Measurements from ENCODE around the gene BANP. TPM values are rescaled to one million over a fixed set of nuclear protein-coding genes. Genes with fewer than 3 reads are reported as not detected.
"Not testable (repeated sequence)": the region's sequence is repeated elsewhere in the genome, so short reads cannot be mapped to it uniquely, and the experiment has no call there.

The BANP gene
- total RNA-seq, 2 experiments from 2014 or later, result 35.1 to 38.6 TPM

- no peaks in the 10 kb centered on the region for H3K27me3 Mint-ChIP-seq (ENCODE audit: low read depth)
- H3K9me3 Mint-ChIP-seq, result no peaks in the 10 kb centered on the region
- H3K4me3 Mint-ChIP-seq, result no peak overlapping the region
- H3K4me1 Mint-ChIP-seq (ENCODE audit: low read depth), result peaks cover 7% of the 10 kb centered on the region
- DNase-seq, result no peak
- peaks cover 23% of the 10 kb centered on the region for H3K36me3 Mint-ChIP-seq (ENCODE audit: low read depth)
- CTCF ChIA-PET, result interaction anchor here (0.7 to 1.4 kb wide), 3 partner anchors 53 to 243 kb away, joined by 3 to 5 read pairs (median 3); partner anchors contain the start of gene BANP
- intact Hi-C loops (cut with micrococcal nuclease), result no loop called here
- no peak overlapping the region for H3K27ac Mint-ChIP-seq
Measured at GRCh38 chr16:88009563-88010342, 58.5 kb downstream of the BANP start.

GRCh38 chr16:88010343-88010967 is 59.2 kb downstream of the BANP start:
- intact Hi-C loops (cut with micrococcal nuclease), result no loop called here
- H3K4me3 Mint-ChIP-seq, result no peak overlapping the region
- no peak for DNase-seq
- no peaks in the 10 kb centered on the region for H3K27me3 Mint-ChIP-seq (ENCODE audit: low read depth)
- no peak overlapping the region for H3K27ac Mint-ChIP-seq
- CTCF ChIA-PET, result interaction anchor here (0.7 to 1.4 kb wide), 2 partner anchors 54 to 244 kb away, joined by 3 to 5 read pairs; no protein-coding TSS in a partner anchor
- H3K9me3 Mint-ChIP-seq, result no peaks in the 10 kb centered on the region
- peaks cover 20% of the 10 kb centered on the region for H3K36me3 Mint-ChIP-seq (ENCODE audit: low read depth)
- peaks cover 6% of the 10 kb centered on the region for H3K4me1 Mint-ChIP-seq (ENCODE audit: low read depth)

GRCh38 chr16:88010968-88011483 is 59.8 kb downstream of the BANP start:
- no peaks in the 10 kb centered on the region for H3K9me3 Mint-ChIP-seq
- peaks cover 6% of the 10 kb centered on the region for H3K4me1 Mint-ChIP-seq (ENCODE audit: low read depth)
- H3K4me3 Mint-ChIP-seq, result no peak overlapping the region
- no peak overlapping the region for H3K27ac Mint-ChIP-seq
- CTCF ChIA-PET, result no interaction called here
- no peak for DNase-seq
- intact Hi-C loops (cut with micrococcal nuclease), result no loop called here
- no peaks in the 10 kb centered on the region for H3K27me3 Mint-ChIP-seq (ENCODE audit: low read depth)
- H3K36me3 Mint-ChIP-seq (ENCODE audit: low read depth), result peaks cover 20% of the 10 kb centered on the region

GRCh38 chr16:88012360-88012759 is 61.1 kb downstream of the BANP start:
- intact Hi-C loops (cut with micrococcal nuclease), result no loop called here
- H3K27ac Mint-ChIP-seq, result no peak overlapping the region
- no peak for DNase-seq
- CTCF ChIA-PET, result no interaction called here
- H3K9me3 Mint-ChIP-seq, result no peaks in the 10 kb centered on the region
- H3K4me1 Mint-ChIP-seq (ENCODE audit: low read depth), result peaks cover 6% of the 10 kb centered on the region
- H3K4me3 Mint-ChIP-seq, result no peak overlapping the region
- H3K27me3 Mint-ChIP-seq (ENCODE audit: low read depth), result no peaks in the 10 kb centered on the region
- H3K36me3 Mint-ChIP-seq (ENCODE audit: low read depth), result peaks cover 16% of the 10 kb centered on the region

GRCh38 chr16:88013091-88013609 is 61.9 kb downstream of the BANP start:
- Mint-ChIP-seq H3K4me3 (no peak overlapping the region), H3K27ac (no peak overlapping the region), H3K36me3 (ENCODE audit: low read depth) (peaks cover 8% of the 10 kb centered on the region), H3K9me3 (no peaks in the 10 kb centered on the region), H3K4me1 (ENCODE audit: low read depth) (peaks cover 6% of the 10 kb centered on the region), H3K27me3 (ENCODE audit: low read depth) (no peaks in the 10 kb centered on the region)
- intact Hi-C loops (cut with micrococcal nuclease), result no loop called here
- DNase-seq, result no peak
- CTCF ChIA-PET, result no interaction called here

- CTCF ChIA-PET, result interaction anchor here (0.6 kb wide), 1 partner anchor 44 kb away, joined by 5 read pairs; no protein-coding TSS in a partner anchor
- no peaks in the 10 kb centered on the region for H3K27me3 Mint-ChIP-seq (ENCODE audit: low read depth)
- no peaks in the 10 kb centered on the region for H3K9me3 Mint-ChIP-seq
- intact Hi-C loops (cut with micrococcal nuclease), result no loop called here
- no peak for DNase-seq
- no peak overlapping the region for H3K27ac Mint-ChIP-seq
- H3K4me1 Mint-ChIP-seq (ENCODE audit: low read depth), result peaks cover 6% of the 10 kb centered on the region
- H3K36me3 Mint-ChIP-seq (ENCODE audit: low read depth), result peaks cover 8% of the 10 kb centered on the region
- H3K4me3 Mint-ChIP-seq, result no peak overlapping the region
Measured at GRCh38 chr16:88013766-88014251, 62.6 kb downstream of the BANP start.

GRCh38 chr16:88014252-88014781 is 63.1 kb downstream of the BANP start:
- intact Hi-C loops (cut with micrococcal nuclease), result no loop called here
- no peak overlapping the region for H3K27ac Mint-ChIP-seq
- H3K27me3 Mint-ChIP-seq (ENCODE audit: low read depth), result no peaks in the 10 kb centered on the region
- peaks cover 6% of the 10 kb centered on the region for H3K4me1 Mint-ChIP-seq (ENCODE audit: low read depth)
- CTCF ChIA-PET, result interaction anchor here (0.6 kb wide), 1 partner anchor 44 kb away, joined by 5 read pairs; no protein-coding TSS in a partner anchor
- no peak overlapping the region for H3K4me3 Mint-ChIP-seq
- no peak for DNase-seq
- no peaks in the 10 kb centered on the region for H3K9me3 Mint-ChIP-seq
- peaks cover 7% of the 10 kb centered on the region for H3K36me3 Mint-ChIP-seq (ENCODE audit: low read depth)

- Mint-ChIP-seq H3K27me3 (ENCODE audit: low read depth) (no peaks in the 10 kb centered on the region), H3K36me3 (ENCODE audit: low read depth) (peaks cover 3% of the 10 kb centered on the region), H3K4me1 (ENCODE audit: low read depth) (no peaks in the 10 kb centered on the region), H3K27ac (no peak overlapping the region), H3K4me3 (no peak overlapping the region), H3K9me3 (no peaks in the 10 kb centered on the region)
- CTCF ChIA-PET, result no interaction called here
- DNase-seq, result no peak
- intact Hi-C loops (cut with micrococcal nuclease), result no loop called here
Measured at GRCh38 chr16:88014954-88015805, 63.9 kb downstream of the BANP start.

- DNase-seq, result no peak
- CTCF ChIA-PET, result no interaction called here
Measured at GRCh38 chr16:88015806-88016140, 64.5 kb downstream of the BANP start.

GRCh38 chr16:88016386-88016785 is 65.2 kb downstream of the BANP start:
- DNase-seq, H3K27ac Mint-ChIP-seq, H3K9me3 Mint-ChIP-seq: not testable (repeated sequence)

More at GRCh38 chr16:88015806-88016140, 64.5 kb downstream of the BANP start:
- Mint-ChIP-seq H3K36me3 (ENCODE audit: low read depth) (peaks cover 2% of the 10 kb centered on the region), H3K4me1 (ENCODE audit: low read depth) (no peaks in the 10 kb centered on the region), H3K27ac (no peak overlapping the region), H3K9me3 (no peaks in the 10 kb centered on the region), H3K4me3 (no peak overlapping the region), H3K27me3 (ENCODE audit: low read depth) (no peaks in the 10 kb centered on the region)
- intact Hi-C loops (cut with micrococcal nuclease), result no loop called here

GRCh38 chr16:88016964-88017363 is 65.7 kb downstream of the BANP start:
- DNase-seq, result no peak
- Mint-ChIP-seq H3K4me3 (no peak overlapping the region), H3K27me3 (ENCODE audit: low read depth) (no peaks in the 10 kb centered on the region), H3K4me1 (ENCODE audit: low read depth) (no peaks in the 10 kb centered on the region), H3K9me3 (no peaks in the 10 kb centered on the region), H3K27ac (no peak overlapping the region), H3K36me3 (ENCODE audit: low read depth) (no peaks in the 10 kb centered on the region)
- intact Hi-C loops (cut with micrococcal nuclease), result no loop called here
- CTCF ChIA-PET, result no interaction called here

More at GRCh38 chr16:88016386-88016785, 65.2 kb downstream of the BANP start:
- H3K27me3 Mint-ChIP-seq (ENCODE audit: low read depth); intact Hi-C loops (cut with micrococcal nuclease); H3K4me3 Mint-ChIP-seq; CTCF ChIA-PET; H3K36me3 Mint-ChIP-seq (ENCODE audit: low read depth); H3K4me1 Mint-ChIP-seq (ENCODE audit: low read depth): not testable (repeated sequence)
